Neural cell (in vitro differentiated cells): ENCODE measurements around the gene OR4L1. TPM values are rescaled to one million over a fixed set of nuclear protein-coding genes. Genes with fewer than 3 reads are reported as not detected.

Source experiments
- H2AFZ ChIP-seq: fragments of 200-600, 300-800 bp; sonication (generic), shearing (Covaris generic); 2 replicates; pipeline ENCODE4 v1.6.0; 2014; ENCODE audit warnings: low read depth, mild to moderate bottlenecking, antibody characterized with exemption, low read length, moderate library complexity
- H3F3A ChIP-seq: fragments of 200-600 bp; shearing (Covaris generic); 2 replicates; pipeline ENCODE4 v1.6.1; 2016; ENCODE audit warnings: mild to moderate bottlenecking, moderate library complexity, mixed read lengths, antibody characterized with exemption, low read length; ENCODE audit not compliant: insufficient read depth, poor library complexity, severe bottlenecking
- H3K27ac ChIP-seq: fragments of 200-600, 300-800 bp; sonication (generic), shearing (Covaris generic); 2 replicates; pipeline ENCODE4 v1.5.1; 2014; ENCODE audit warnings: mild to moderate bottlenecking, low read length, moderate library complexity
- H3K27me3 ChIP-seq: fragments of 300-800, 200-600 bp; sonication (generic), shearing (Covaris generic); 2 replicates; pipeline ENCODE4 v1.6.0; 2014; ENCODE audit warnings: mild to moderate bottlenecking, low read depth, low read length, moderate library complexity; ENCODE audit not compliant: insufficient read depth
- H3K36me3 ChIP-seq: fragments of 300-800, 200-600 bp; sonication (generic), shearing (Covaris generic); 2 replicates; pipeline ENCODE4 v1.5.1; 2014; ENCODE audit warnings: mild to moderate bottlenecking, antibody characterized with exemption, low read length, moderate library complexity; ENCODE audit not compliant: insufficient read depth
- H3K4me2 ChIP-seq: fragments of 300-800, 200-600 bp; sonication (generic), shearing (Covaris generic); 2 replicates; pipeline ENCODE4 v1.6.0; 2014; ENCODE audit warnings: mild to moderate bottlenecking, low read length
- H3K4me3 ChIP-seq: fragments of 300-800, 200-600 bp; sonication (generic), shearing (Covaris generic); 2 replicates; pipeline ENCODE4 v1.5.1; 2014; ENCODE audit warnings: mild to moderate bottlenecking, low read length, moderate library complexity
- H3K79me2 ChIP-seq: fragments of 200-600 bp; shearing (Covaris generic); replicated peaks from 2 replicates; pipeline ENCODE4 v1.6.0; 2014; ENCODE audit warnings: mild to moderate bottlenecking, low read length, moderate library complexity; ENCODE audit not compliant: insufficient read depth
- H3K9ac ChIP-seq: fragments of 300-800, 200-600 bp; sonication (generic), shearing (Covaris generic); 2 replicates; pipeline ENCODE4 v1.6.1; 2016; ENCODE audit warnings: mild to moderate bottlenecking, low read length, mixed read lengths
- H3K9me2 ChIP-seq: fragments of 200-600 bp; shearing (Covaris generic); 2 replicates; pipeline ENCODE4 v1.6.1; 2016; ENCODE audit warnings: mild to moderate bottlenecking, low read length, mixed read lengths; ENCODE audit not compliant: insufficient read depth
- H3K9me3 ChIP-seq: fragments of 200-600, 300-800 bp; sonication (generic), shearing (Covaris generic); 2 replicates; pipeline ENCODE4 v1.6.1; 2016; ENCODE audit warnings: mild to moderate bottlenecking, mixed run types, low read length, moderate library complexity, mixed read lengths
- H4K20me1 ChIP-seq: fragments of 200-600 bp; shearing (Covaris generic); 2 replicates; pipeline ENCODE4 v1.6.1; 2016; ENCODE audit warnings: mild to moderate bottlenecking, mixed run types; ENCODE audit not compliant: insufficient read depth
- CTCF ChIP-seq: fragments of 450-650 bp; IDR thresholded peaks from 2 replicates; pipeline ENCODE4 v1.5.1; 2014; ENCODE audit warnings: antibody characterized with exemption, mild to moderate bottlenecking, moderate library complexity; ENCODE audit not compliant: poor library complexity, severe bottlenecking
- RAD21 ChIP-seq: fragments of 450-650 bp; conservative IDR thresholded peaks from 2 replicates; pipeline ENCODE4 v1.6.1; 2014; ENCODE audit warnings: antibody characterized with exemption, mild to moderate bottlenecking, moderate library complexity
- TAF1 ChIP-seq: IDR thresholded peaks from 2 replicates; pipeline ENCODE4 v1.6.1; 2012; ENCODE audit warnings: low read depth
- polyA plus RNA-seq: library from polyadenylated mRNA; depleted of rRNA; stranded (reverse); fragments of >200 nt; gene quantifications from 2 replicates; pipeline ENCODE4 v1.2.3, GENCODE V29; 2014
- small RNA-seq, 3 experiments: library from RNA; depleted of rRNA; stranded (forward); fragments of <200 nt; gene quantifications; one replicate each; pipeline ENCODE3, GENCODE V24; 2012

OR4L1 gene
- polyA plus RNA-seq, 1 donor from 2014 or later = not detected

DNA sequence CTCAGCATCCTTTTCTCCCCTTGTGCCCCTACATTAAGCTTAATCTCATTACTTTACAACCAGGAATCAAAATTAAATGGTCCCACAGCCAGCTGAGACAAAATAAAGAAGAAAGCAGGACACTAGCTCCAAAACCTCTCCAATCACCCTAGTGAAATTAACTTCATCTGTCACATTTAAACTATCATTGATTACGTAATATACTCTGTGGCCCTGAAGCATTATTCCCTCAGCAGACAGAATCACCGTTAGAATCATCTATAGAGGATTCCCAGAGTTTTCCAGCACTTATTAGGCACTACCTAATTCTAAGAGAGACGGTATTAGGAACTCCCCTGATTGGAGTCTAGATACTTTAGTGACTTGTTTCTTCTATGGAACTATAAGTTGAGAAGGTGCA is 50.6 kb downstream of the OR4L1 start, which contains the start of gene OR4K17:
Gene OR4K17 (plus strand): TSS at position 302 of the 400 bp plus-strand sequence. CDS start 6,761 bp downstream, outside the sequence.
- Histone ChIP-seq H3F3A (no peaks in the 10 kb centered on the region), H3K27ac (no peak within 1 kb of the TSS), H3K79me2 (no peaks in the 10 kb centered on the region), H3K27me3 (no peaks in the 10 kb centered on the region), H2AFZ (no peak within 1 kb of the TSS), H3K4me3 (no peak within 1 kb of the TSS), H3K9me3 (peaks cover 7% of the 10 kb centered on the region), H3K9me2 (no peaks in the 10 kb centered on the region), H3K36me3 (no peaks in the 10 kb centered on the region), H4K20me1 (no peaks in the 10 kb centered on the region), H3K9ac (no peak within 1 kb of the TSS), H3K4me2 (no peak within 1 kb of the TSS)
- TF ChIP-seq CTCF (no peak), RAD21 (no peak), TAF1 (no peak)

Small RNA genes lying within 50 kb of the gene (small RNA-seq; reads per million reads assigned to genes)
- gene RNA5SP380 = 0 reads per million in 3 experiments

Other genes with a start within 250 kb of the OR4L1 start
- gene OR4K2, start 184.9 kb upstream of the OR4L1 start, polyA plus RNA-seq = not detected in 2 replicates
- gene OR4K5, start 139.4 kb upstream of the OR4L1 start, polyA plus RNA-seq = not detected in 2 replicates
- gene OR4K1, start 129.1 kb upstream of the OR4L1 start, polyA plus RNA-seq = 2.4 TPM in 1 of 2 replicates, not detected in the other
- gene OR4K15, start 84.5 kb upstream of the OR4L1 start, polyA plus RNA-seq = not detected in 2 replicates
- gene OR4Q2, start 57.9 kb upstream of the OR4L1 start, polyA plus RNA-seq = not detected in 2 replicates
- gene OR4K14, start 40.7 kb upstream of the OR4L1 start, polyA plus RNA-seq = not detected in 2 replicates
- not detected in 2 replicates for gene OR4K13, start 24.0 kb upstream of the OR4L1 start, polyA plus RNA-seq
- gene OR4K17, start 50.7 kb downstream of the OR4L1 start, polyA plus RNA-seq = not detected in 2 replicates
- not detected in 2 replicates for gene OR4N5, start 78.8 kb downstream of the OR4L1 start, polyA plus RNA-seq
- gene OR11G2, start 130.9 kb downstream of the OR4L1 start, polyA plus RNA-seq = not detected in 2 replicates
- not detected in 2 replicates for gene OR11H6, start 163.7 kb downstream of the OR4L1 start, polyA plus RNA-seq
- not detected in 2 replicates for gene OR11H7, start 168.9 kb downstream of the OR4L1 start, polyA plus RNA-seq
- gene OR11H4, start 179.2 kb downstream of the OR4L1 start, polyA plus RNA-seq = not detected in 2 replicates
- 40.5 and 53.5 TPM in 2 replicates for gene TTC5, start 245.9 kb downstream of the OR4L1 start, polyA plus RNA-seq